Astrocyte (in vitro differentiated cells and primary cell): Measurements from ENCODE around the gene RCN2. TPM values are rescaled to one million over a fixed set of nuclear protein-coding genes. Genes with fewer than 3 reads are reported as not detected.

Experiments used
- DNase-seq: peaks from one replicate; pipeline ENCODE4 v3.0.0-alpha.2; 2010; ENCODE audit warnings: low read depth
- FAIRE-seq: peaks from 2 replicates; lab custom pipeline; 2011; peaks lifted over from hg19 to GRCh38; lab: Jason Lieb, UNC
- H2AFZ ChIP-seq: 2 replicates; pipeline ENCODE4 v1.6.0; 2012; ENCODE audit warnings: low read depth, low read length, inconsistent platforms
- H3K27ac ChIP-seq: 2 replicates; pipeline ENCODE4 v1.5.1; 2011; ENCODE audit warnings: low read depth, low read length, inconsistent platforms
- H3K27me3 ChIP-seq: 2 replicates; pipeline ENCODE4 v1.6.0; 2011; ENCODE audit warnings: low read length, inconsistent platforms; ENCODE audit not compliant: insufficient read depth
- H3K36me3 ChIP-seq: 2 replicates; pipeline ENCODE4 v1.5.1; 2011; ENCODE audit warnings: low read length, inconsistent platforms; ENCODE audit not compliant: insufficient read depth
- H3K4me1 ChIP-seq: 2 replicates; pipeline ENCODE4 v1.5.1; 2011; ENCODE audit warnings: low read length, inconsistent platforms; ENCODE audit not compliant: insufficient read depth
- H3K4me2 ChIP-seq: 2 replicates; pipeline ENCODE4 v1.6.0; 2012; ENCODE audit warnings: low read length, inconsistent platforms
- H3K4me3 ChIP-seq: 2 replicates; pipeline ENCODE4 v1.5.1; 2011; ENCODE audit warnings: low read depth, mild to moderate bottlenecking, low read length, inconsistent platforms; ENCODE audit not compliant: insufficient read depth
- H3K79me2 ChIP-seq: 2 replicates; pipeline ENCODE4 v1.6.0; 2012; ENCODE audit warnings: mild to moderate bottlenecking, low read length, inconsistent platforms; ENCODE audit not compliant: insufficient read depth
- H3K9ac ChIP-seq: 2 replicates; pipeline ENCODE4 v1.6.0; 2012; ENCODE audit warnings: mild to moderate bottlenecking, low read length, inconsistent platforms
- H3K9me3 ChIP-seq: 2 replicates; pipeline ENCODE4 v1.5.1; 2012; ENCODE audit warnings: low read depth, mild to moderate bottlenecking, low read length, inconsistent platforms; ENCODE audit not compliant: insufficient read depth
- H4K20me1 ChIP-seq: 2 replicates; pipeline ENCODE4 v1.6.0; 2012; ENCODE audit warnings: low read length, inconsistent platforms; ENCODE audit not compliant: insufficient read depth
- H3K27ac Mint-ChIP-seq: one replicate; pipeline ENCODE4 v1.8.0; 2021; ENCODE audit warnings: mild to moderate bottlenecking, mixed read lengths; ENCODE audit not compliant: unreplicated experiment
- H3K27me3 Mint-ChIP-seq: one replicate; pipeline ENCODE4 v1.8.0; 2021; ENCODE audit warnings: low read depth, mixed read lengths; ENCODE audit not compliant: unreplicated experiment
- H3K36me3 Mint-ChIP-seq: one replicate; pipeline ENCODE4 v1.8.0; 2021; ENCODE audit warnings: low read depth, mixed read lengths; ENCODE audit not compliant: unreplicated experiment
- H3K4me1 Mint-ChIP-seq: one replicate; pipeline ENCODE4 v1.8.0; 2021; ENCODE audit warnings: low read depth, mixed read lengths; ENCODE audit not compliant: unreplicated experiment
- H3K4me3 Mint-ChIP-seq: one replicate; pipeline ENCODE4 v1.8.0; 2021; ENCODE audit warnings: mild to moderate bottlenecking, moderate library complexity, mixed read lengths; ENCODE audit not compliant: unreplicated experiment
- H3K9me3 Mint-ChIP-seq: one replicate; pipeline ENCODE4 v1.8.0; 2021; ENCODE audit warnings: mild to moderate bottlenecking, mixed read lengths; ENCODE audit not compliant: unreplicated experiment
- EZH2 ChIP-seq: IDR thresholded peaks from 2 replicates; pipeline ENCODE4 v1.6.1; 2012; ENCODE audit warnings: mild to moderate bottlenecking, low read length, inconsistent platforms; ENCODE audit not compliant: insufficient read depth
- total RNA-seq: library from RNA; stranded (reverse); gene quantifications from 2 replicates; pipeline ENCODE4 v1.2.1, GENCODE V29; 2021
- TF ChIP-seq, protein P1 (sequence below): IDR thresholded peaks from 2 replicates; pipeline ENCODE4 v1.5.1; 2011; ENCODE audit warnings: low read depth, mild to moderate bottlenecking, inconsistent platforms, low read length, moderate library complexity; ENCODE audit not compliant: insufficient read depth

The RCN2 gene
- total RNA-seq, 1 donor from 2014 or later: 80.2 TPM

DNA sequence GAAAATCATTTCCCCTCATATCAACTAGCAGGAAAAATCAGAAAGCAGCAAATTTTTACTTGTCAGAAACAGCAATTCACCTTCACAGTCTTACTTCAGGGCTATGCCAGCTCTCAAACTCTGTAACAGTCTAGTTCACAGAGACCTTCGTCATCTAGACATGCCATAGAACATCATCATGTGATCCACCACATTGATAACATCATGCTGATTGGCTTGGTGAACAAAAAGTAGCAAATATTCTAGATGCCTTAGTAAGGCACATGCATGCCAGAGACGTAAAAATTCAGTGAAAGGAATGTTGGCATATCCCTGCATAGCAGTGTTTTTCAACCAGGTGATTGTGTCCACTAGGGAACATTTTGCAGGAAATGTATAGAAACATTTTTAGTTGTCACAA, 17.8 kb upstream of the RCN2 start:
- Histone ChIP-seq H3K36me3 (no peaks in the 10 kb centered on the region), H3K27me3 (peaks cover 24% of the 10 kb centered on the region), H3K79me2 (no peaks in the 10 kb centered on the region), H3K4me1 (no peaks in the 10 kb centered on the region), H3K9me3 (no peaks in the 10 kb centered on the region), H3K9ac (no peak overlapping the region), H3K27ac (no peak overlapping the region), H3K4me3 (no peak overlapping the region), H4K20me1 (no peaks in the 10 kb centered on the region), H3K4me2 (no peak overlapping the region), H2AFZ (no peak overlapping the region)
- Mint-ChIP-seq H3K4me3 (no peak overlapping the region), H3K27ac (no peak overlapping the region), H3K27me3 (peaks cover 9% of the 10 kb centered on the region), H3K9me3 (no peaks in the 10 kb centered on the region), H3K36me3 (no peaks in the 10 kb centered on the region), H3K4me1 (no peaks in the 10 kb centered on the region)
- TF ChIP-seq, protein P1, sequence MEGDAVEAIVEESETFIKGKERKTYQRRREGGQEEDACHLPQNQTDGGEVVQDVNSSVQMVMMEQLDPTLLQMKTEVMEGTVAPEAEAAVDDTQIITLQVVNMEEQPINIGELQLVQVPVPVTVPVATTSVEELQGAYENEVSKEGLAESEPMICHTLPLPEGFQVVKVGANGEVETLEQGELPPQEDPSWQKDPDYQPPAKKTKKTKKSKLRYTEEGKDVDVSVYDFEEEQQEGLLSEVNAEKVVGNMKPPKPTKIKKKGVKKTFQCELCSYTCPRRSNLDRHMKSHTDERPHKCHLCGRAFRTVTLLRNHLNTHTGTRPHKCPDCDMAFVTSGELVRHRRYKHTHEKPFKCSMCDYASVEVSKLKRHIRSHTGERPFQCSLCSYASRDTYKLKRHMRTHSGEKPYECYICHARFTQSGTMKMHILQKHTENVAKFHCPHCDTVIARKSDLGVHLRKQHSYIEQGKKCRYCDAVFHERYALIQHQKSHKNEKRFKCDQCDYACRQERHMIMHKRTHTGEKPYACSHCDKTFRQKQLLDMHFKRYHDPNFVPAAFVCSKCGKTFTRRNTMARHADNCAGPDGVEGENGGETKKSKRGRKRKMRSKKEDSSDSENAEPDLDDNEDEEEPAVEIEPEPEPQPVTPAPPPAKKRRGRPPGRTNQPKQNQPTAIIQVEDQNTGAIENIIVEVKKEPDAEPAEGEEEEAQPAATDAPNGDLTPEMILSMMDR: no peak
- no peak for TF ChIP-seq EZH2
- DNase-seq (no peak), FAIRE-seq (no peak)

- no peak overlapping the region for H3K4me3 ChIP-seq
- no peak overlapping the region for H3K4me2 ChIP-seq
- no peak for FAIRE-seq
- TF ChIP-seq EZH2: no peak
- TF ChIP-seq, protein P1: no peak
- Mint-ChIP-seq H3K36me3 (no peaks in the 10 kb centered on the region), H3K9me3 (no peaks in the 10 kb centered on the region), H3K4me1 (no peaks in the 10 kb centered on the region), H3K27me3 (peaks cover 9% of the 10 kb centered on the region), H3K4me3 (no peak overlapping the region), H3K27ac (no peak overlapping the region)
- H4K20me1 ChIP-seq: no peaks in the 10 kb centered on the region
- DNase-seq: no peak
- no peak overlapping the region for H3K9ac ChIP-seq
- H3K4me1 ChIP-seq: no peaks in the 10 kb centered on the region
- no peaks in the 10 kb centered on the region for H3K36me3 ChIP-seq
- no peaks in the 10 kb centered on the region for H3K79me2 ChIP-seq
- no peak overlapping the region for H2AFZ ChIP-seq
- no peaks in the 10 kb centered on the region for H3K9me3 ChIP-seq
- H3K27ac ChIP-seq: no peak overlapping the region
- H3K27me3 ChIP-seq: peaks cover 24% of the 10 kb centered on the region
Observed at GRCh38 chr15:76916369-76916768, 15.2 kb upstream of the RCN2 start.

- H4K20me1 ChIP-seq: no peaks in the 10 kb centered on the region
- H3K27ac Mint-ChIP-seq: no peak overlapping the region
- H3K27me3 ChIP-seq: no peaks in the 10 kb centered on the region
- H3K9me3 ChIP-seq: no peaks in the 10 kb centered on the region
- H3K4me3 ChIP-seq: no peak overlapping the region
- no peak overlapping the region for H3K4me2 ChIP-seq
- no peak overlapping the region for H3K27ac ChIP-seq
- TF ChIP-seq, protein P1: no peak
- FAIRE-seq (no peak), DNase-seq (no peak)
- no peak overlapping the region for H3K9ac ChIP-seq
- no peaks in the 10 kb centered on the region for H3K36me3 Mint-ChIP-seq
- H3K4me3 Mint-ChIP-seq: no peak overlapping the region
- no peaks in the 10 kb centered on the region for H3K36me3 ChIP-seq
- no peaks in the 10 kb centered on the region for H3K9me3 Mint-ChIP-seq
- H3K4me1 Mint-ChIP-seq: peaks cover 2% of the 10 kb centered on the region
- no peaks in the 10 kb centered on the region for H3K27me3 Mint-ChIP-seq
- H3K79me2 ChIP-seq: peaks cover 15% of the 10 kb centered on the region
- peaks cover 11% of the 10 kb centered on the region for H3K4me1 ChIP-seq
- H2AFZ ChIP-seq: no peak overlapping the region
Observed at GRCh38 chr15:76928201-76928600, 3.3 kb upstream of the RCN2 start.
